Measurements from ENCODE around the gene AREL1. TPM values are rescaled to one million over a fixed set of nuclear protein-coding genes. Genes with fewer than 3 reads are reported as not detected.

Gene AREL1
- total and polyA plus RNA-seq, 2 experiments from 2014 or later = 14.9 to 19.2 TPM

GRCh38 chr14:74747237-74747636, 34.4 kb upstream of the AREL1 start:
- no peak for TF ChIP-seq CTCF (IDR thresholded peaks at IDR 0.05; ENCODE audit: low read depth, low read length)
- H3K9me3 ChIP-seq (ENCODE audit: low read depth) = no peaks in the 10 kb centered on the region
- H3K27ac ChIP-seq = no peak overlapping the region
- H3K36me3 ChIP-seq = no peaks in the 10 kb centered on the region
- no peaks in the 10 kb centered on the region for H3K4me1 ChIP-seq (ENCODE audit: low read depth)
- no peaks in the 10 kb centered on the region for H3K27me3 ChIP-seq
- H3K4me3 ChIP-seq = no peak overlapping the region
- no peak for DNase-seq (ENCODE audit: low read depth in 1 of 2, low spot score in 1 of 2)

- no peaks in the 10 kb centered on the region for H3K27me3 ChIP-seq
- H3K36me3 ChIP-seq = peaks cover 9% of the 10 kb centered on the region
- H3K27ac ChIP-seq = no peak overlapping the region
- no peaks in the 10 kb centered on the region for H3K4me1 ChIP-seq (ENCODE audit: low read depth)
- no peak overlapping the region for H3K4me3 ChIP-seq
- TF ChIP-seq CTCF (IDR thresholded peaks at IDR 0.05; ENCODE audit: low read depth, low read length) = no peak
- no peaks in the 10 kb centered on the region for H3K9me3 ChIP-seq (ENCODE audit: low read depth)
- DNase-seq (ENCODE audit: low read depth in 1 of 2, low spot score in 1 of 2) = no peak
Observed at GRCh38 chr14:74739293-74740030, 26.6 kb upstream of the AREL1 start.

GRCh38 chr14:74737753-74738325, 25.0 kb upstream of the AREL1 start:
- H3K27ac ChIP-seq = no peak overlapping the region
- H3K4me1 ChIP-seq (ENCODE audit: low read depth) = no peaks in the 10 kb centered on the region
- peak in 1 of 2 donors; percentile 8 for DNase-seq (ENCODE audit: low read depth in 1 of 2, low spot score in 1 of 2)
- H3K27me3 ChIP-seq = no peaks in the 10 kb centered on the region
- H3K36me3 ChIP-seq = peaks cover 17% of the 10 kb centered on the region
- no peak for TF ChIP-seq CTCF (IDR thresholded peaks at IDR 0.05; ENCODE audit: low read depth, low read length)
- H3K9me3 ChIP-seq (ENCODE audit: low read depth) = no peaks in the 10 kb centered on the region
- no peak overlapping the region for H3K4me3 ChIP-seq

GRCh38 chr14:74735125-74735524, 22.2 kb upstream of the AREL1 start:
- H3K27me3 ChIP-seq = no peaks in the 10 kb centered on the region
- no peak for TF ChIP-seq CTCF (IDR thresholded peaks at IDR 0.05; ENCODE audit: low read depth, low read length)
- peaks cover 25% of the 10 kb centered on the region for H3K36me3 ChIP-seq

GRCh38 chr14:74733221-74733620, 20.3 kb upstream of the AREL1 start:
- no peaks in the 10 kb centered on the region for H3K27me3 ChIP-seq
- peaks cover 25% of the 10 kb centered on the region for H3K36me3 ChIP-seq

More at GRCh38 chr14:74735125-74735524, 22.2 kb upstream of the AREL1 start:
- no peak overlapping the region for H3K27ac ChIP-seq
- H3K9me3 ChIP-seq (ENCODE audit: low read depth) = no peaks in the 10 kb centered on the region
- no peak for DNase-seq (ENCODE audit: low read depth in 1 of 2, low spot score in 1 of 2)
- H3K4me1 ChIP-seq (ENCODE audit: low read depth) = no peaks in the 10 kb centered on the region
- H3K4me3 ChIP-seq = no peak overlapping the region

More at GRCh38 chr14:74733221-74733620, 20.3 kb upstream of the AREL1 start:
- TF ChIP-seq CTCF (IDR thresholded peaks at IDR 0.05; ENCODE audit: low read depth, low read length) = no peak
- Histone ChIP-seq H3K4me1 (ENCODE audit: low read depth) (no peaks in the 10 kb centered on the region), H3K4me3 (no peak overlapping the region), H3K9me3 (ENCODE audit: low read depth) (no peaks in the 10 kb centered on the region), H3K27ac (no peak overlapping the region)
- DNase-seq (ENCODE audit: low read depth in 1 of 2, low spot score in 1 of 2) = no peak

Data from cardiac muscle cell (in vitro differentiated cells and primary cell).